Neutrophil (primary cell): ENCODE measurements around the gene BACH2.

ENCODE experiments used
- H3K27ac ChIP-seq: fragments of 200-600 bp; sonication (generic); 2 replicates; pipeline ENCODE4 v1.5.1; 2016; ENCODE audit warnings: mild to moderate bottlenecking, moderate library complexity
- H3K27me3 ChIP-seq: fragments of 200-600 bp; sonication (generic); 2 replicates; pipeline ENCODE4 v1.6.0; 2016; ENCODE audit warnings: mild to moderate bottlenecking
- H3K36me3 ChIP-seq: fragments of 200-600 bp; sonication (generic); 2 replicates; pipeline ENCODE4 v1.5.1; 2017
- H3K4me1 ChIP-seq, 2 experiments: fragments of 200-600 bp in 1 of 2; sonication (generic) in 1 of 2; 1 replicate in 1 of 2; 2 replicates in 1 of 2; pipeline versions ENCODE4 v1.5.1 to v1.6.1; 2013 to 2016; ENCODE audit warnings: low read depth in 1 of 2, low read length in 1 of 2, mild to moderate bottlenecking in 1 of 2, moderate library complexity in 1 of 2; ENCODE audit not compliant: control insufficient read depth in 1 of 2, insufficient read depth in 1 of 2
- H3K4me3 ChIP-seq, 2 experiments: fragments of 200-600 bp in 1 of 2; sonication (generic) in 1 of 2; 1 replicate in 1 of 2; 2 replicates in 1 of 2; pipeline ENCODE4 v1.5.1; 2013 to 2016; ENCODE audit warnings: low read depth in 1 of 2, low read length in 1 of 2, mild to moderate bottlenecking in 1 of 2, moderate library complexity in 1 of 2
- H3K9me3 ChIP-seq: fragments of 200-600 bp; sonication (generic); 2 replicates; pipeline ENCODE4 v1.5.1; 2016
- CTCF ChIP-seq: fragments of 200-600 bp; sonication (generic); IDR thresholded peaks from 2 replicates; pipeline ENCODE4 v1.5.1; 2016; ENCODE audit warnings: antibody characterized with exemption

BACH2 gene

GRCh38 chr6:90249034-90249433 is 47.6 kb downstream of the BACH2 start:
- Histone ChIP-seq H3K27me3 (no peaks in the 10 kb centered on the region), H3K4me3 (no peak overlapping the region), H3K4me1 (no peaks in the 10 kb centered on the region), H3K36me3 (no peaks in the 10 kb centered on the region), H3K9me3 (no peaks in the 10 kb centered on the region), H3K27ac (no peak overlapping the region)
- no peak for TF ChIP-seq CTCF

- Histone ChIP-seq H3K4me3 (no peak overlapping the region), H3K36me3 (no peaks in the 10 kb centered on the region), H3K27ac (no peak overlapping the region), H3K9me3 (no peaks in the 10 kb centered on the region), H3K4me1 (no peaks in the 10 kb centered on the region), H3K27me3 (no peaks in the 10 kb centered on the region)
- TF ChIP-seq CTCF, result no peak
These were observed 49.4 kb downstream of the BACH2 start for GRCh38 chr6:90247262-90247661.

GRCh38 chr6:90241229-90241880 is 55.3 kb downstream of the BACH2 start:
- no peak overlapping the region for H3K4me3 ChIP-seq
- no peak for TF ChIP-seq CTCF
- H3K9me3 ChIP-seq, result no peaks in the 10 kb centered on the region
- H3K36me3 ChIP-seq, result no peaks in the 10 kb centered on the region
- H3K27ac ChIP-seq, result no peak overlapping the region
- no peaks in the 10 kb centered on the region for H3K27me3 ChIP-seq
- peaks cover 0 to 5% of the 10 kb centered on the region in 2 experiments for H3K4me1 ChIP-seq

- no peak overlapping the region for H3K4me3 ChIP-seq
- H3K27me3 ChIP-seq, result no peaks in the 10 kb centered on the region
- H3K36me3 ChIP-seq, result no peaks in the 10 kb centered on the region
- H3K9me3 ChIP-seq, result no peaks in the 10 kb centered on the region
- TF ChIP-seq CTCF, result no peak
- no peak overlapping the region for H3K27ac ChIP-seq
- peaks cover 0 to 5% of the 10 kb centered on the region in 2 experiments for H3K4me1 ChIP-seq
These were observed 58.0 kb downstream of the BACH2 start for GRCh38 chr6:90238496-90239266.

GRCh38 chr6:90237350-90237990 is 59.2 kb downstream of the BACH2 start:
- H3K36me3 ChIP-seq, result no peaks in the 10 kb centered on the region
- TF ChIP-seq CTCF, result no peak
- H3K27ac ChIP-seq, result no peak overlapping the region
- no peaks in the 10 kb centered on the region for H3K27me3 ChIP-seq
- no peaks in the 10 kb centered on the region for H3K9me3 ChIP-seq
- H3K4me1 ChIP-seq, result peaks cover 0 to 5% of the 10 kb centered on the region in 2 experiments
- H3K4me3 ChIP-seq, result no peak overlapping the region
